Measurements from ENCODE around the gene SRCIN1. TPM values are rescaled to one million over a fixed set of nuclear protein-coding genes. Genes with fewer than 3 reads are reported as not detected.

Gene SRCIN1
- total RNA-seq, 3 donors from 2014 or later, result 0.16 to 0.49 TPM; not detected in 1

DNA sequence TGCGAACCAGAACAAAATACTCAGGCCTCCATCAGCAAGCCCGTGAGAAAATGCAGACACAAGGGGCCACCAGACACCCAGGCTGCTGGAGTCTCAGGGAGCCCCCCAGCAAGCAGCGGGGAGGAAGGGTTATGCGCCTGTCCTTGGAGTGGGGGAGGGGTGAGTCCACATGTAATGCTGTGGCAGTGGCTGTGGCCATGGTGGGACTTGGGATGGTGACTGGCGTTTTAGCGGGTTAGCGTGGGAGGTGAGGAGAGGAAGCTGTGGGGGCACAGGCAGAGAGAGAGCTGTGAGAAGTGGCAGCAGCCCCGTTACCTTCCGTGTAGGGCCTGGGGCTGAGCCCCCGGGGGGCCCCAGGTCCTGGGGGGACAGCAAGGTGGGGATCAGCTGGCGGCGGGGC is 58.3 kb downstream of the SRCIN1 start:
- no peak for DNase-seq
- Mint-ChIP-seq H3K27me3 (ENCODE audit: low read depth) (peaks cover 24% of the 10 kb centered on the region), H3K9me3 (no peaks in the 10 kb centered on the region), H3K4me3 (no peak overlapping the region), H3K4me1 (ENCODE audit: low read depth) (no peaks in the 10 kb centered on the region), H3K36me3 (ENCODE audit: insufficient read depth) (no peaks in the 10 kb centered on the region)
- ATAC-seq, result no peak

- H3K4me1 Mint-ChIP-seq (ENCODE audit: low read depth), result no peaks in the 10 kb centered on the region
- H3K9me3 Mint-ChIP-seq, result no peaks in the 10 kb centered on the region
- no peak overlapping the region for H3K4me3 Mint-ChIP-seq
- no peaks in the 10 kb centered on the region for H3K36me3 Mint-ChIP-seq (ENCODE audit: insufficient read depth)
- DNase-seq (no peak), ATAC-seq (no peak)
- H3K27me3 Mint-ChIP-seq (ENCODE audit: low read depth), result peaks cover 26% of the 10 kb centered on the region
Observed at GRCh38 chr17:38546396-38546795, 59.4 kb downstream of the SRCIN1 start.

- no peaks in the 10 kb centered on the region for H3K36me3 Mint-ChIP-seq (ENCODE audit: insufficient read depth)
- ATAC-seq (no peak), DNase-seq (no peak)
- peaks cover 28% of the 10 kb centered on the region for H3K27me3 Mint-ChIP-seq (ENCODE audit: low read depth)
- H3K9me3 Mint-ChIP-seq, result no peaks in the 10 kb centered on the region
- H3K4me3 Mint-ChIP-seq, result no peak overlapping the region
- H3K4me1 Mint-ChIP-seq (ENCODE audit: low read depth), result no peaks in the 10 kb centered on the region
Observed at GRCh38 chr17:38545531-38546225, 60.1 kb downstream of the SRCIN1 start.

DNA sequence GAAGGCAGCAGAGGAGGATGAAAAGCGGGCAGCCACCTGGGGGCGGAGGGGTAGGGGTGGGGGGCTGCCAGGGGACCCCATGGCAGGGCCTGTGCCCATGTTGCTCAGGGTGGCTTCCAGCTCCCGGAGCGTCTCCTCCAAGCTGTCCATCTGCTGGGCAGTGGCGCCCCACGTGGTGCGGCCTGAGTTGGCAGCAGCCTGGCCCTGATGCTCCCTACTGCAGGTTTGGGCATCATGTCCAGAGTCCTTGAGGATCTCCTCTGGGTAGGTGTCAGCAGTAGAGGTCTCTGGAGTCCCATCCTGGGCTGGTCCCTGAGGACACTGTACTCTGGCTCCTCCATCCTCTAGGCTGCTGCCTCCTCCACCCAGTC is 60.9 kb downstream of the SRCIN1 start:
- no peaks in the 10 kb centered on the region for H3K9me3 Mint-ChIP-seq
- no peak overlapping the region for H3K4me3 Mint-ChIP-seq
- no peaks in the 10 kb centered on the region for H3K4me1 Mint-ChIP-seq (ENCODE audit: low read depth)
- DNase-seq (no peak), ATAC-seq (no peak)
- H3K36me3 Mint-ChIP-seq (ENCODE audit: insufficient read depth), result no peaks in the 10 kb centered on the region
- peaks cover 33% of the 10 kb centered on the region for H3K27me3 Mint-ChIP-seq (ENCODE audit: low read depth)

DNA sequence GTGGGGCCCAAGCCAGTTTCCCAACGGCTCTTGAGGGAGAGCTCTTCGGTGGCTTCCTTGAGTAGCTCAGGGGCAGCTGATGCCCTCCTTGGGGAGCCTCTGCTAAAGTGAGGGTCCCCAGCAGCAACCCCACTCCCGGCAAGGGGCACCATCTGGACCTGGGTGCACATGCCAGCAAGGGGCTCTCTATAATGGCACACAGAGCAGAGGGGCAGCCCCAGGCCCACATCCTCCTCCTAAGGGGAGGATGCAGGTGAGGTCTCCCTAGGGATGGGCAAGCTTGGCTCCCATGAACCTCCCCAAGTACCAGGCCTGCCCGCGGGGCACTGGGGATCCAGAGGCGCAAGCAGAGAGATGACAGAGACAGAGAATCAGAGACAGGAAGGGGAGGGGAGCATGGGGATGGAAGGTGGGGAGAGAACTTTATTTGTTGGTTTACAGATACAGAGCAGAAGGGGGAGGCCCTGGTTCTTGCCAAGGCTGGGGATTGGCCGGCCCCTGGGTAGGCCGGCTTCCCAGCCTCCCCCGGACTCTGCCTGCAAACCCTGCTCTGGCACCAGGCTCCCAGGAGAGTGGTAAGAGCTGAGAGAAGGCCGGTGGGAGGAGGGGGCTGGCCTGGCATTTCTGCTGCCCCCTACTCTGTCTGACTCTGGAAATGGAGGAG is 61.4 kb downstream of the SRCIN1 start:
- H3K27me3 Mint-ChIP-seq (ENCODE audit: low read depth), result peaks cover 33% of the 10 kb centered on the region
- ATAC-seq, result no peak
- H3K4me3 Mint-ChIP-seq, result no peak overlapping the region
- no peaks in the 10 kb centered on the region for H3K9me3 Mint-ChIP-seq
- H3K36me3 Mint-ChIP-seq (ENCODE audit: insufficient read depth), result no peaks in the 10 kb centered on the region
- no peaks in the 10 kb centered on the region for H3K4me1 Mint-ChIP-seq (ENCODE audit: low read depth)
- no peak for DNase-seq

GRCh38 chr17:38543403-38544174 is 62.2 kb downstream of the SRCIN1 start:
- DNase-seq (no peak), ATAC-seq (no peak)
- H3K4me1 Mint-ChIP-seq (ENCODE audit: low read depth), result no peaks in the 10 kb centered on the region
- H3K9me3 Mint-ChIP-seq, result no peaks in the 10 kb centered on the region
- H3K27me3 Mint-ChIP-seq (ENCODE audit: low read depth), result peaks cover 33% of the 10 kb centered on the region
- no peak overlapping the region for H3K4me3 Mint-ChIP-seq
- H3K36me3 Mint-ChIP-seq (ENCODE audit: insufficient read depth), result no peaks in the 10 kb centered on the region

- Mint-ChIP-seq H3K9me3 (no peaks in the 10 kb centered on the region), H3K27me3 (ENCODE audit: low read depth) (peaks cover 30% of the 10 kb centered on the region), H3K36me3 (ENCODE audit: insufficient read depth) (no peaks in the 10 kb centered on the region), H3K4me1 (ENCODE audit: low read depth) (no peaks in the 10 kb centered on the region), H3K4me3 (no peak overlapping the region)
- ATAC-seq, result no peak
- DNase-seq, result no peak
Observed at GRCh38 chr17:38542286-38542685, 63.5 kb downstream of the SRCIN1 start.

GRCh38 chr17:38541281-38541680 is 64.5 kb downstream of the SRCIN1 start:
- H3K4me1 Mint-ChIP-seq (ENCODE audit: low read depth), result no peaks in the 10 kb centered on the region

DNA sequence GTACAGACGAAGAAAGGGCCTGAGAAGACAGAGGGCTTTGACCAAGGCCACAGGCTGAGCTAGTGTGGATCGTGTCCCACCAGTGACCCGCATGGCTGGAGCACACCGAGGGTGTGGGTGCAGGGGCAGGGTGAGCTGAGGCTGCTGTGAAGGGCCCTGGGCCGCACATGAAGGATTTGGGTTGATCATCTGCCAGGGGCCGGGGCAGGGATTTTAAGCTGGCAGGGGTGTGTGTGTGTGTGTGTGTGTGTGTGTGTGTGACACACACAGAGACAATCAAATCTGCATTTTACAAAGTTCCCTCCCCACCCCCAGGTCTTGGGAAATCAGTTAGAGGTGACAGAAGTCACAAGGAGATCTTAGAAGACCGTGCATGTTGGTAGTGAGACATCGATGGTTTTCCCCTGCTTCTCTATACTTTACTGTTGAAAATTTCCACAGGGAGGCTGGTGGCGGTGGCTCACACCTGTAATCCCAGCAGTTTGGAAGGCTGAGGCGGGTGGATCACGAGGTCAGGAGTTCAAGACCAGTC is 65.2 kb downstream of the SRCIN1 start:
- H3K4me3 Mint-ChIP-seq, result no peak overlapping the region
- no peaks in the 10 kb centered on the region for H3K9me3 Mint-ChIP-seq

More at GRCh38 chr17:38541281-38541680, 64.5 kb downstream of the SRCIN1 start:
- Mint-ChIP-seq H3K27me3 (ENCODE audit: low read depth) (peaks cover 28% of the 10 kb centered on the region), H3K4me3 (no peak overlapping the region), H3K36me3 (ENCODE audit: insufficient read depth) (no peaks in the 10 kb centered on the region), H3K9me3 (no peaks in the 10 kb centered on the region)
- DNase-seq, result no peak
- no peak for ATAC-seq

GRCh38 chr17:38539386-38539785 is 66.4 kb downstream of the SRCIN1 start:
- ATAC-seq (no peak), DNase-seq (no peak)
- H3K27me3 Mint-ChIP-seq (ENCODE audit: low read depth), result peaks cover 37% of the 10 kb centered on the region
- H3K4me1 Mint-ChIP-seq (ENCODE audit: low read depth), result no peaks in the 10 kb centered on the region
- no peaks in the 10 kb centered on the region for H3K9me3 Mint-ChIP-seq
- no peaks in the 10 kb centered on the region for H3K36me3 Mint-ChIP-seq (ENCODE audit: insufficient read depth)
- no peak overlapping the region for H3K4me3 Mint-ChIP-seq

More for the DNA sequence above, 65.2 kb downstream of the SRCIN1 start:
- no peaks in the 10 kb centered on the region for H3K36me3 Mint-ChIP-seq (ENCODE audit: insufficient read depth)
- H3K4me1 Mint-ChIP-seq (ENCODE audit: low read depth), result no peaks in the 10 kb centered on the region
- H3K27me3 Mint-ChIP-seq (ENCODE audit: low read depth), result peaks cover 35% of the 10 kb centered on the region
- DNase-seq (no peak), ATAC-seq (no peak)

DNA sequence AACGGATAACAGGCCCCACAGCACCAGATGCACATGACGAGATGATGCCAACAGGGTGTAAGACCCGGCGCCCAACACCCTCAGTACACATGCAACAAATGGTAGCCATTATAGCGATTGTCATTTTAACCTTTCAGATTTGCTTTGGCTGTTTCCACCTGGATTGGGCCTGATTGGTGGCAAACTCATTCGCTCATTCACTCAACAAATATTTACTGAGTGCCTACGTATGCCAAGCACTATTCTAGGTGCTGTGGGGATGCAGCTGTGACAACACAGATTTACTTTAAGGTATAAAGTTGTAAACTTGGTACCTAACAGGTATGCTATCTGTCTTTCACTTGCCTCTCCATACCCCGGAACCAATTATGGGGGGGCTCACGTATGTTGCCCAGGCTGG is 66.8 kb downstream of the SRCIN1 start:
- Mint-ChIP-seq H3K27me3 (ENCODE audit: low read depth) (peaks cover 40% of the 10 kb centered on the region), H3K36me3 (ENCODE audit: insufficient read depth) (no peaks in the 10 kb centered on the region), H3K4me1 (ENCODE audit: low read depth) (no peaks in the 10 kb centered on the region), H3K9me3 (no peaks in the 10 kb centered on the region), H3K4me3 (no peak overlapping the region)
- ATAC-seq (no peak), DNase-seq (no peak)

DNA sequence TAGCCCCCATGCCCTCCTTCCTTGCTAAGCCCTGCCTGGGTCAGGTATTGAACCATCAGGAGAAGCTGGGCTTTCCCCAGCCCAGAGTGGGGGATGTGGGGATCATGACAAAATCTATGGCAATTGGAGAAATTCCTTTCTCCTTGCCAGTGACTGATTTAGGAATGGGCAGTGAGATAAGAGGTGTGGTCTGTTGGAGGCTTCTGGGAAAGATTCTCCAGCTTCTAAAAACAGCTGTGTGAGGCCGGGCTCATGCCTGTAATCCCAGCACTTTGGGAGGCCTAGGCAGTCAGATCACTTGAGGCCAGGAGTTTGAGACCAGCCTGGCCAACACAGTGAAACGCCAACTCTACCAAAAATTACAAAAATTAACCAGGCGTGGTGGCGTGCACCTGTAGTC is 69.1 kb downstream of the SRCIN1 start:
- Mint-ChIP-seq H3K4me1 (ENCODE audit: low read depth) (no peaks in the 10 kb centered on the region), H3K4me3 (no peak overlapping the region), H3K9me3 (no peaks in the 10 kb centered on the region), H3K27me3 (ENCODE audit: low read depth) (peaks cover 41% of the 10 kb centered on the region), H3K36me3 (ENCODE audit: insufficient read depth) (no peaks in the 10 kb centered on the region)
- no peak for ATAC-seq
- no peak for DNase-seq

- Mint-ChIP-seq H3K9me3 (no peaks in the 10 kb centered on the region), H3K4me3 (no peak overlapping the region), H3K36me3 (ENCODE audit: insufficient read depth) (no peaks in the 10 kb centered on the region), H3K27me3 (ENCODE audit: low read depth) (peaks cover 40% of the 10 kb centered on the region), H3K4me1 (ENCODE audit: low read depth) (no peaks in the 10 kb centered on the region)
- DNase-seq, result no peak
- no peak for ATAC-seq
Observed at GRCh38 chr17:38535886-38536285, 69.9 kb downstream of the SRCIN1 start.

GRCh38 chr17:38534498-38534885 is 71.3 kb downstream of the SRCIN1 start:
- Mint-ChIP-seq H3K4me1 (ENCODE audit: low read depth) (no peaks in the 10 kb centered on the region), H3K36me3 (ENCODE audit: insufficient read depth) (no peaks in the 10 kb centered on the region), H3K4me3 (no peak overlapping the region), H3K27me3 (ENCODE audit: low read depth) (peaks cover 38% of the 10 kb centered on the region), H3K9me3 (no peaks in the 10 kb centered on the region)
- no peak for DNase-seq
- no peak for ATAC-seq

All from activated T-cell treated with anti-CD3 and anti-CD28 coated beads, Interleukin-2, amount 50 U/mL, for 4 hours (primary cell).